Measurements from ENCODE around the gene LTBP1.

LTBP1 gene

DNA sequence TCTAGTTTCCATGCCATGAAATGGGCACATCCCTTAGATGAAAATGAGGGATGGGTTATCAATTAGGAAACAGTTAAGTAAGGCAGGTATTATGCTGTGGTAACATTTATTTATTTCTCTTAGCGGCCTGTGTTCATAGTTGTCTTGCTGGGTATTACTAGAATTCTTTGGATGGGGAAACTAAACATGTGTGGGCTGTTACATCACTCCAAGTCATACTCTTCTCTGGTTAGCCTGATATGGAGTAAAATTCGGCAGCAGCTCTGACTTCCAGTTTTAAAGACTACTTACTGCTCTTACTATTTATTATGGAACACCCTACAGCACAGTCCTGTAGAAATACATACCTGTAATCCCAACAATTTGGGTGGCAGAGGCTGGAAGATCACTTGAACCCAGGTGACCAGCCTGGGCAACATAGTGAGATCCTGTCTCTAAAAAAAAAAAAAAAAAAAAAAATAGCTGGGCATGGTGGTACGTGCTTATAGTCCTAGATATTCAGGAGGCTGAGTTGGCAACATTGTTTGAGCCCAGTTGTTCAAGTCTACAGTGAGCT, 496.6 kb downstream of the LTBP1 start:
- DNase-seq: no peak

DNA sequence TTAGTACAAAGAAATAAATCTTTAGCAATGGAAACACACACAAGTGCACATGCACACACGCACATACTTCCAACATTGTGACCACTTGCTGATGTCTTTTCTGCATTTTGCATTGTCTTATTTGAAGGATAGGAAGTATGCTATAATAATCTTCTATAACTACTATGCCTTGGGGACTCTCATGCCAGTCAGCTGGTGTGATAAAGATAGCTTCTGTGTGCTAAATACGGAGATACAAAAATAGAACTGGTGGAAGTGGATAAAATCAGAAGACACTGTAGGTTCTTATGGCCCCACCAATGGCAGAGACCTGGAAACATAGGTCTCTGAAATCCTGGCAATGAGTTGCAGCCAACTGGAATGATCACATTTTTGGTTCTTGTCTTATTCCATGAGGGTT, 498.2 kb downstream of the LTBP1 start:
- DNase-seq: no peak

DNA sequence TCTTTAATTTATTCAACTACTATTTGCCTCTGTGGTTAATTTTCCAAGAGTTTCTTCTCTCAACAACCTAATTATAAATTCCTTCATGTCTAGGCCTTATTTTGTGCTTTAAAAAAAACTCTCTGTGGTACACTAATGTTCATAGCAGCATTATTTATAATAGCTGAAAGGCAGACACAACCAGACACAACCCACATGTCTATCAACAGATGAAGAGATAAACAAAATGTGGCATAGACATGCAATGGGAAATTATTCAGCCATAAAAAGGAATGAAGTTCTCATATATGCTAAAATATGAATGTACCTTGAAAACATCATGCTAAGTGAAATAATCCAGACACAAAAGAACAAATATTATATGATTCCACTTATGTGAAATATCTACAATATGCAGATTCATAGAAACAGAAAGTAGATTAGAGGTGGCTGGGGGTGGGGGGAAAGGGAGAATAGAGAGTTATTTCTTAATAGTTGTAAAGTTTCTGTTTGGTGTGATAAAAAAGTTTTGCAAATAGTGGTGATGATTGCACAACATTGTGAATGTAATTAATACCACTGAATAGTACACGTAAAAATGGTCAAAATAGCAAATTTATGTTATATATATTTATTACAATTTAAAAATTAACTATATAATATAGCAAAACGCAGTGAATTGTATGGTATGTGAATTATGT, 501.6 kb downstream of the LTBP1 start:
- no peak for DNase-seq

All from CD4-positive, alpha-beta T cell treated with Interleukin-17A for 4 hours (primary cell).